Spleen (tissue), 7 donors: ENCODE results near the gene TRAF6.
"Not testable (repeated sequence)": the region's sequence is repeated elsewhere in the genome, so short reads cannot be mapped to it uniquely, and the experiment has no call there.

Experiments
- CTCF ChIP-seq, 11 experiments: fragments of 200-600 bp in 7 of 11; fragments of 450-650 bp in 4 of 11; sonication (generic) in 4 of 11; IDR thresholded peaks in 8 of 11; conservative IDR thresholded peaks in 3 of 11; 1 replicate in 7 of 11; 2 replicates in 4 of 11; pipeline versions ENCODE4 v1.4.0 to v1.8.0; 2016 to 2021; ENCODE audit warnings: antibody characterized with exemption in 11 of 11, inconsistent platforms in 4 of 11, mild to moderate bottlenecking in 1 of 11
- POLR2A ChIP-seq, 3 donors: fragments of 450-650 bp; IDR thresholded peaks; one replicate each; pipeline ENCODE4 v1.5.1; 2017; ENCODE audit warnings: antibody characterized with exemption in 3 of 3, mild to moderate bottlenecking in 1 of 3
- POLR2AphosphoS5 ChIP-seq, 3 donors: sonication (generic); formaldehyde crosslinking; IDR thresholded peaks; one replicate each; pipeline ENCODE4 v1.5.1; 2017; ENCODE audit warnings: antibody characterized with exemption in 3 of 3
- donor health status: DM: no; HTN: no; CAD: no; lungs with moderate emphysema.
- donor health status: DM: no; HTN: no; CAD: no.
- donor health status: DM: no; HTN: no; CAD: no.

DNA sequence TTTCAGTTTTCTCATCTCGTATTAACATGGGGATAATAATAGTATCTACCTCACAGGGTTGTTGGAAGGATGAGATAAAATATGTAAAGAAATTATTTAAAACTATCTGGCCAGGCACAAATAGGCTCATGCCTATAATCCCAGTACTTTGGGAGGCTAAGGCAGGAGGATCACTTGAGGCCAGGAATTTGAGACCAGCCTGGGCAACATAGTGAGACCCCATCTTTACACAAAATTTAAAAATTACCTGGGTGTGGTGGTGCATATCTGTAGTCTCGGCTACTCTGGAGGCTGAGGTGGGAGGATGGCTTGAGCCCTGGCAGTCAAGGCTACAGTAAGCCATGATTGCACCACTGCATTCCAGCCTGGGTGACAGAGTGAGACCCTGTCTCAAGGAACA lies 990 bp upstream of the TRAF6 start:
- TF ChIP-seq CTCF (IDR thresholded peaks at IDR 0.05 in 8 of 11, conservative IDR thresholded peaks at IDR 0.05 in 3 of 11); POLR2A (IDR thresholded peaks at IDR 0.05); POLR2AphosphoS5 (IDR thresholded peaks at IDR 0.05): not testable (repeated sequence)
